GM13976 (cell line): ENCODE data around the gene CACNA2D3.

Experiments
- DNase-seq: peaks from one replicate; pipeline ENCODE4 v3.0.0; 2012; ENCODE audit warnings: low spot score
- in situ Hi-C: fragments of 300-500 bp; cut with MboI; formaldehyde crosslinking; loops from one replicate; pipeline ENCODE4 v1.12.0; 2022; ENCODE audit warnings: low sequenced_read_pairs, mixed read lengths, inconsistent platforms; ENCODE audit not compliant: unreplicated experiment
- TF ChIP-seq, protein P1 (sequence below): IDR thresholded peaks from 2 replicates; pipeline ENCODE4 v1.5.1; 2012; ENCODE audit warnings: borderline replicate concordance, mild to moderate bottlenecking; ENCODE audit not compliant: insufficient read depth; ENCODE audit errors: extremely low read depth, missing control alignments, control extremely low read depth

CACNA2D3 gene

DNA sequence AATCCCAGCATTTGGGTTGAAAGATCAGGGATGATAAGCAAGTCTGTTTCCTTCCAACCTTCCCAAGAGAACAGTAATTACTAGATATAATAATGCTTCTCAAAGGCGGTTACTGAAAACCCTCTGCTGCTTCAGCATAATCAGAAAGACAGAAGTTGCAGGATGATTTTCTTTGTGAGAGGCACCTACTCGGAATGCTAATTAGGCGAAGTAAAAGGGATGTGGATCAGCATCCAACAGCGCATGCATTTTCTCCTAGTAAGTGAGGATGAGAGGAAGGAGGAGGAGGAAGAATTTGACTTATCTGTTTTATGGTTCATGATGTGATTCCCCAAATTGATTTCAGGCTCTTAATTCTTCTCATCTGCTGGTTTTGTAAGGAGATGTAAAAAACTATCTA, 118.0 kb downstream of the CACNA2D3 start:
- TF ChIP-seq, protein P1, sequence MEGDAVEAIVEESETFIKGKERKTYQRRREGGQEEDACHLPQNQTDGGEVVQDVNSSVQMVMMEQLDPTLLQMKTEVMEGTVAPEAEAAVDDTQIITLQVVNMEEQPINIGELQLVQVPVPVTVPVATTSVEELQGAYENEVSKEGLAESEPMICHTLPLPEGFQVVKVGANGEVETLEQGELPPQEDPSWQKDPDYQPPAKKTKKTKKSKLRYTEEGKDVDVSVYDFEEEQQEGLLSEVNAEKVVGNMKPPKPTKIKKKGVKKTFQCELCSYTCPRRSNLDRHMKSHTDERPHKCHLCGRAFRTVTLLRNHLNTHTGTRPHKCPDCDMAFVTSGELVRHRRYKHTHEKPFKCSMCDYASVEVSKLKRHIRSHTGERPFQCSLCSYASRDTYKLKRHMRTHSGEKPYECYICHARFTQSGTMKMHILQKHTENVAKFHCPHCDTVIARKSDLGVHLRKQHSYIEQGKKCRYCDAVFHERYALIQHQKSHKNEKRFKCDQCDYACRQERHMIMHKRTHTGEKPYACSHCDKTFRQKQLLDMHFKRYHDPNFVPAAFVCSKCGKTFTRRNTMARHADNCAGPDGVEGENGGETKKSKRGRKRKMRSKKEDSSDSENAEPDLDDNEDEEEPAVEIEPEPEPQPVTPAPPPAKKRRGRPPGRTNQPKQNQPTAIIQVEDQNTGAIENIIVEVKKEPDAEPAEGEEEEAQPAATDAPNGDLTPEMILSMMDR: no peak
- in situ Hi-C loops: no loop called here
- DNase-seq: no peak

- in situ Hi-C loops: no loop called here
- TF ChIP-seq, protein P1: no peak
- DNase-seq: no peak
Observed at GRCh38 chr3:54243056-54243931, 120.9 kb downstream of the CACNA2D3 start.

- in situ Hi-C loops: no loop called here
- no peak for DNase-seq
- TF ChIP-seq, protein P1: no peak
Observed at GRCh38 chr3:54243960-54244682, 121.8 kb downstream of the CACNA2D3 start.

GRCh38 chr3:54251705-54252104, 129.4 kb downstream of the CACNA2D3 start:
- DNase-seq: no peak
- TF ChIP-seq, protein P1: no peak
- in situ Hi-C loops: no loop called here

- TF ChIP-seq, protein P1: no peak
- in situ Hi-C loops: no loop called here
- DNase-seq: no peak
Observed at GRCh38 chr3:54257125-54257720, 134.9 kb downstream of the CACNA2D3 start.

DNA sequence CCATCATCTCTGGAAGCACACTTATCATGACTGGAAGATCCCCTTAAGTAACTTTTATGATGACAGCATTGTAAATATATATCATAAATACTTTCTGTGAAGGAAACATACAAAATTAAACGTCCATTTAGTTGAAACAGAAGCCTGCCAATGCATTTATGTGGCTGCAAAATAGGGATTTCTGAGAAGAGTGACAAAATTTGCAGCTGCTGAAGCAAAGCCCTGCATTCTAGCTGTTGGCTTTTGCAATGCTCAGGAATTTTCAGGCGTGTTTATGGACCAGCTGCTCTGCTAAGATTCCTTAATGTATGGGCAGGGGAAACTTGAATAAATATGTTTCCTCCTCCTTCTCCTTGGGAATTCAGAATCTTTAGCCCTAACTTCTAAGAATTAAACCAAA, 137.3 kb downstream of the CACNA2D3 start:
- no peak for DNase-seq
- in situ Hi-C loops: no loop called here
- TF ChIP-seq, protein P1: no peak
